ENCODE results near the gene LRRC52.

Gene LRRC52

DNA sequence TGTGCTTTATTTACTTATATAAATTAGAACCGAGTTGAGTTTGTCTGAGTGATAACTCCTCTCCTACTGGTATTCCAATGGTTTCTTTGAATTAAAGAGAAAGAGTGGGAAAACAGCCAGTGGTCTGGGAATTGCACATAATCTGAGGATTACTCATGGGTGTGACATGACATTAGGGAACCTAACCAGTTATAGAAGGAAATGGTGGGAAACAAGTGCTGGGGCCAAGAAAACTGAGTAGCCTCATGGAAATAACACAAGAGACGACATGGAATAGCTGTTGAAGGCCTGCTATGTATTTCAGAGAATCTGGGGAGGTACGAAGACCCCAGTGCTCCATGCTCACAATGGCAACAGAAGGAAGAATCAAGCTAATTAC lies 41.8 kb upstream of the LRRC52 start:
- Histone ChIP-seq H3K4me2 (ENCODE audit: low read depth, low read length) (no peak overlapping the region), H3K27ac (ENCODE audit: low read length) (no peak overlapping the region), H3K9me3 (replicated peaks; ENCODE audit: insufficient read depth, low read length) (no peaks in the 10 kb centered on the region), H3K9me2 (replicated peaks; ENCODE audit: insufficient read depth, low read length) (no peaks in the 10 kb centered on the region), H3K4me3 (ENCODE audit: low read length) (no peak overlapping the region), H3K79me2 (ENCODE audit: low read length) (no peaks in the 10 kb centered on the region), H3K36me3 (replicated peaks; ENCODE audit: insufficient read depth, low read length) (no peaks in the 10 kb centered on the region), H3K4me1 (ENCODE audit: low read length) (no peaks in the 10 kb centered on the region), H4K20me1 (ENCODE audit: insufficient read depth, low read length) (no peaks in the 10 kb centered on the region), H3K27me3 (replicated peaks; ENCODE audit: insufficient read depth, low read length) (no peaks in the 10 kb centered on the region), H2AFZ (ENCODE audit: low read length) (no peak overlapping the region), H3F3A (ENCODE audit: insufficient read depth, low read length) (no peaks in the 10 kb centered on the region), H3K9ac (ENCODE audit: low read length) (no peak overlapping the region)
- TF ChIP-seq, protein P1, sequence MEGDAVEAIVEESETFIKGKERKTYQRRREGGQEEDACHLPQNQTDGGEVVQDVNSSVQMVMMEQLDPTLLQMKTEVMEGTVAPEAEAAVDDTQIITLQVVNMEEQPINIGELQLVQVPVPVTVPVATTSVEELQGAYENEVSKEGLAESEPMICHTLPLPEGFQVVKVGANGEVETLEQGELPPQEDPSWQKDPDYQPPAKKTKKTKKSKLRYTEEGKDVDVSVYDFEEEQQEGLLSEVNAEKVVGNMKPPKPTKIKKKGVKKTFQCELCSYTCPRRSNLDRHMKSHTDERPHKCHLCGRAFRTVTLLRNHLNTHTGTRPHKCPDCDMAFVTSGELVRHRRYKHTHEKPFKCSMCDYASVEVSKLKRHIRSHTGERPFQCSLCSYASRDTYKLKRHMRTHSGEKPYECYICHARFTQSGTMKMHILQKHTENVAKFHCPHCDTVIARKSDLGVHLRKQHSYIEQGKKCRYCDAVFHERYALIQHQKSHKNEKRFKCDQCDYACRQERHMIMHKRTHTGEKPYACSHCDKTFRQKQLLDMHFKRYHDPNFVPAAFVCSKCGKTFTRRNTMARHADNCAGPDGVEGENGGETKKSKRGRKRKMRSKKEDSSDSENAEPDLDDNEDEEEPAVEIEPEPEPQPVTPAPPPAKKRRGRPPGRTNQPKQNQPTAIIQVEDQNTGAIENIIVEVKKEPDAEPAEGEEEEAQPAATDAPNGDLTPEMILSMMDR (IDR thresholded peaks at IDR 0.05; ENCODE audit: low read length) = no peak
- TF ChIP-seq EZH2 (optimal IDR thresholded peaks at IDR 0.05; ENCODE audit: low read depth, low read length) (no peak), EZH2phosphoT487 (IDR thresholded peaks at IDR 0.05; ENCODE audit: low read length) (no peak)
- DNase-seq = no peak

DNA sequence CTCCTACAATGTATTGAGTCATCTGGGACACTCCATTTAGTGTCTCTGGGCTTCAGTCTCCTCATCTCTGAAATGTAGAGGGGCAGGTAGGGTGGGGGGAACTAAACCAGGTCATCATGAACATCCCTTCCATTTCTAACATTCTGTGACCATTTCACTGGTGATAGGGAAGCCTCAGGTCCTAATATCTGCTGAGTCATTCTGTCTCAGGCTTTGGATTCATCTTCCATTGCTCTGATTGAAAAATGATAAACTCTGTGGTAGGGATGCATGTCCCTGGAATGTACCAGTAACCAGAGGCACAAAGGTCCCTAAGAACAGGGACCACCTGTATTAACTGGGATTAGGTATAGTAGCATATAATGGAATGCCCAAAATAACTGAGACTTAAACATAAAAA lies 36.2 kb upstream of the LRRC52 start:
- Histone ChIP-seq H3K9me3 (replicated peaks; ENCODE audit: insufficient read depth, low read length) (no peaks in the 10 kb centered on the region), H3K9me2 (replicated peaks; ENCODE audit: insufficient read depth, low read length) (no peaks in the 10 kb centered on the region), H4K20me1 (ENCODE audit: insufficient read depth, low read length) (no peaks in the 10 kb centered on the region), H3K4me3 (ENCODE audit: low read length) (no peak overlapping the region), H3F3A (ENCODE audit: insufficient read depth, low read length) (peaks cover 4% of the 10 kb centered on the region; the same call in 1 of the 2 replicates), H3K9ac (ENCODE audit: low read length) (no peak overlapping the region), H3K27ac (ENCODE audit: low read length) (no peak overlapping the region), H3K79me2 (ENCODE audit: low read length) (no peaks in the 10 kb centered on the region), H3K4me2 (ENCODE audit: low read depth, low read length) (no peak overlapping the region), H2AFZ (ENCODE audit: low read length) (no peak overlapping the region), H3K36me3 (replicated peaks; ENCODE audit: insufficient read depth, low read length) (no peaks in the 10 kb centered on the region), H3K4me1 (ENCODE audit: low read length) (peaks cover 24% of the 10 kb centered on the region), H3K27me3 (replicated peaks; ENCODE audit: insufficient read depth, low read length) (no peaks in the 10 kb centered on the region)
- no peak for DNase-seq
- TF ChIP-seq EZH2 (optimal IDR thresholded peaks at IDR 0.05; ENCODE audit: low read depth, low read length) (no peak), EZH2phosphoT487 (IDR thresholded peaks at IDR 0.05; ENCODE audit: low read length) (no peak)
- TF ChIP-seq, protein P1 (IDR thresholded peaks at IDR 0.05; ENCODE audit: low read length) = no peak

DNA sequence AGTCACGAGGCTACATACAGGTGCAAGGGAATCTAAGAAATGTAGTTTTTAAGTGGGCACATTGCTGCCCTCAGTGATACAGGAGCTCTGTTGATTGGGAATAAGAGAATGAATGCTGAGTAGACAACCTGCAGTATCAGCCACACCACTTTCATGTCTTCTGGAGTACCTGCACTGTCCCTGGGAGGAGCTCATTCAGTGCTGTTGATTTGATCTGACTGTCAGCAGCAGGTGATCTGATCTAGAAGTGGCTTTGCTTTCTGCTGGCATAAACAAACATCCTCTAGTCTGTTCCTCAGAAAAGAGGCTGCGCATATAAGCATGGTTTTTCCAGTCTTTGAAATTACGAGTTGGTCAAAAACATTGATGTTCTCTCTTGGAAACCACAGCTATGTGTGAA lies 35.5 kb upstream of the LRRC52 start:
- Histone ChIP-seq H3K9me3 (replicated peaks; ENCODE audit: insufficient read depth, low read length) (no peaks in the 10 kb centered on the region), H3K4me1 (ENCODE audit: low read length) (peaks cover 24% of the 10 kb centered on the region), H3K27me3 (replicated peaks; ENCODE audit: insufficient read depth, low read length) (no peaks in the 10 kb centered on the region), H3K9me2 (replicated peaks; ENCODE audit: insufficient read depth, low read length) (no peaks in the 10 kb centered on the region), H3F3A (ENCODE audit: insufficient read depth, low read length) (peaks cover 4% of the 10 kb centered on the region; the same call in 1 of the 2 replicates), H3K27ac (ENCODE audit: low read length) (peak overlapping the region; percentile 34; the same call in 1 of the 2 replicates), H3K4me3 (ENCODE audit: low read length) (no peak overlapping the region), H2AFZ (ENCODE audit: low read length) (peak overlapping the region; percentile 32; the same call in 1 of the 2 replicates), H3K4me2 (ENCODE audit: low read depth, low read length) (peak overlapping the region; percentile 29), H3K79me2 (ENCODE audit: low read length) (no peaks in the 10 kb centered on the region), H4K20me1 (ENCODE audit: insufficient read depth, low read length) (no peaks in the 10 kb centered on the region), H3K9ac (ENCODE audit: low read length) (no peak overlapping the region), H3K36me3 (replicated peaks; ENCODE audit: insufficient read depth, low read length) (no peaks in the 10 kb centered on the region)
- TF ChIP-seq, protein P1 (IDR thresholded peaks at IDR 0.05; ENCODE audit: low read length) = no peak
- peak; percentile 89 for DNase-seq
